Lower lobe of right lung (tissue), 2 donors: Measurements from ENCODE around the gene CDC25B. TPM values are rescaled to one million over a fixed set of nuclear protein-coding genes. Genes with fewer than 3 reads are reported as not detected.
A peak's percentile ranks its signal among the peaks of the same experiment; 100 is the strongest.

Experiments used
- ATAC-seq, 2 donors: fragments of 200-7000 bp; cut with Tn5 transposase; one replicate each; pipeline ENCODE4 v1.9.1; 2020 to 2022; ENCODE audit warnings: mild to moderate bottlenecking in 2 of 2, moderate library complexity in 2 of 2
- DNase-seq: peaks from one replicate; pipeline ENCODE4 v3.0.0-alpha.2; 2020
- H3K27ac ChIP-seq: fragments of 200-600 bp; one replicate; pipeline ENCODE4 v1.8.0; 2022
- H3K27me3 ChIP-seq: fragments of 200-600 bp; one replicate; pipeline ENCODE4 v1.8.0; 2022; ENCODE audit warnings: low read depth
- H3K36me3 ChIP-seq: fragments of 200-600 bp; one replicate; pipeline ENCODE4 v1.8.0; 2022; ENCODE audit warnings: mild to moderate bottlenecking
- H3K4me1 ChIP-seq: fragments of 200-600 bp; one replicate; pipeline ENCODE4 v1.8.0; 2022
- H3K4me3 ChIP-seq: fragments of 200-600 bp; one replicate; pipeline ENCODE4 v1.8.0; 2022; ENCODE audit warnings: mild to moderate bottlenecking
- H3K9me3 ChIP-seq: fragments of 200-600 bp; one replicate; pipeline ENCODE4 v1.8.0; 2022
- CTCF ChIP-seq: fragments of 200-600 bp; IDR thresholded peaks from one replicate; pipeline ENCODE4 v1.8.0; 2022; ENCODE audit warnings: antibody characterized with exemption, mild to moderate bottlenecking
- intact Hi-C: fragments of 100-400 bp; cut with DNase I; formaldehyde crosslinking; loops from one replicate; pipeline ENCODE4 v1.11.0; 2022
- total RNA-seq: library from RNA; stranded (reverse); fragmentation: NEBNext Ultra II Directional; extraction: Animal tissue kit (Norgen Biotek cat#: 25700); gene quantifications from one replicate; pipeline ENCODE4 v1.2.1, GENCODE V29; 2021
- donor health status: DM: no; HTN: yes; CAD: no; lungs with severe emphysema.

CDC25B gene
- total RNA-seq, 1 donor from 2014 or later = 97.7 TPM

- Histone ChIP-seq H3K27me3 (no peaks in the 10 kb centered on the region), H3K36me3 (peaks cover 82% of the 10 kb centered on the region), H3K4me1 (peaks cover 100% of the 10 kb centered on the region), H3K27ac (peak overlapping the region; percentile 83), H3K9me3 (no peaks in the 10 kb centered on the region), H3K4me3 (no peak overlapping the region)
- TF ChIP-seq CTCF = no peak
- no peak for ATAC-seq
- peak; percentile 6 for DNase-seq
- intact Hi-C loops = no loop called here
Observed at GRCh38 chr20:3801299-3801698, 5.2 kb downstream of the CDC25B start.

- DNase-seq (peak; percentile 66), ATAC-seq (peak; percentile 17 to 19)
- no peaks in the 10 kb centered on the region for H3K9me3 ChIP-seq
- H3K27me3 ChIP-seq = no peaks in the 10 kb centered on the region
- no peak for TF ChIP-seq CTCF
- peak overlapping the region; percentile 83 for H3K27ac ChIP-seq
- H3K36me3 ChIP-seq = peaks cover 82% of the 10 kb centered on the region
- peaks cover 100% of the 10 kb centered on the region for H3K4me1 ChIP-seq
- intact Hi-C loops = no loop called here
- H3K4me3 ChIP-seq = no peak overlapping the region
Observed at GRCh38 chr20:3801846-3802245, 5.7 kb downstream of the CDC25B start.

DNA sequence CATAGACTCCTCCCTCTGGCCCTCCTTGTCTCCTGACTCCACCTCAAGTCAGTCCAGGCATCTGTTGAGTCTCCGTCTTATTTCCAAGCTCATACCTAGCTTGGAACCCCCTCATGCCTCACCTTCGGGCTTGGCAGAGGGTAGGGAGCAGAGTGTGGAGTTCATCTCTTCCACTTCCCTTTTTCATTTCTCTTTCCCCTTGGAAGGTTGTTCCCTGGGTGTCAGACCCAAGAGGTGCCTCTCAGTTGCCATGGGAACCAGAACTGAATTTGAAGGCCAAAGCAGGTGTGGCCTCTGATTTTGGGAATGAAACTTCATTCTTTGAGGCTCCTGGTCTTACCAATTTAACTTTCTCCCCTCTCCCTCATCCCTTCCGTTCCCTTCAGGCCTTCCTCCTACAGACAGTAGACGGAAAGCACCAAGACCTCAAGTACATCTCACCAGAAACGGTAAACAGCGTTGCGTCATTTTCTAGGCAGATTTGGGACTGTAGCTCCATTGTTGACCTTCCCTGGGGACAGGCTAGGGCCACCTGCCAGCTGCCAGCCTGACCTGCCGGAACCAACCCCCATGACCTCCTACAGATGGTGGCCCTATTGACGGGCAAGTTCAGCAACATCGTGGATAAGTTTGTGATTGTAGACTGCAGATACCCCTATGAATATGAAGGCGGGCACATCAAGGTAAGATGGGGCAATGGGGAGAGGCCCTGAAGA is 6.6 kb downstream of the CDC25B start:
- Histone ChIP-seq H3K9me3 (no peaks in the 10 kb centered on the region), H3K4me3 (no peak overlapping the region), H3K27ac (peak overlapping the region; percentile 83), H3K27me3 (no peaks in the 10 kb centered on the region), H3K36me3 (peaks cover 79% of the 10 kb centered on the region), H3K4me1 (peaks cover 100% of the 10 kb centered on the region)
- intact Hi-C loops = no loop called here
- no peak for TF ChIP-seq CTCF
- DNase-seq = peak; percentile 57
- ATAC-seq = peak; percentile 4 to 34

DNA sequence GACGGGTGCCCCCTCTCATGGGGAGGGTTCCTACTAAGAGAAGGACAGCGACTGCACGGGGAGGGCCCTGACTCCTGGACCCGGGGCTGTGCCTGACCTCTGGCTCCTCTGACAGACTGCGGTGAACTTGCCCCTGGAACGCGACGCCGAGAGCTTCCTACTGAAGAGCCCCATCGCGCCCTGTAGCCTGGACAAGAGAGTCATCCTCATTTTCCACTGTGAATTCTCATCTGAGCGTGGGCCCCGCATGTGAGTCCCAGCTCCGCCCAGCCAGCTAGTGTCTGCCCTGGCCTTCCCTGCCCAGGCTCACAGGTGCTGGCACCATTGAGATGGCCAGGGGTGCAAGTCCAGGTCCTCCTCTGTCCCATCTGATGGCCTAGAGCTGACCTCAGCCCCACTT is 7.2 kb downstream of the CDC25B start:
- peak overlapping the region; percentile 83 for H3K27ac ChIP-seq
- no peaks in the 10 kb centered on the region for H3K9me3 ChIP-seq
- H3K4me3 ChIP-seq = no peak overlapping the region
- peaks cover 100% of the 10 kb centered on the region for H3K4me1 ChIP-seq
- H3K27me3 ChIP-seq = no peaks in the 10 kb centered on the region
- TF ChIP-seq CTCF = no peak
- peaks cover 73% of the 10 kb centered on the region for H3K36me3 ChIP-seq
- intact Hi-C loops = no loop called here
- ATAC-seq (no peak), DNase-seq (peak; percentile 43)

DNA sequence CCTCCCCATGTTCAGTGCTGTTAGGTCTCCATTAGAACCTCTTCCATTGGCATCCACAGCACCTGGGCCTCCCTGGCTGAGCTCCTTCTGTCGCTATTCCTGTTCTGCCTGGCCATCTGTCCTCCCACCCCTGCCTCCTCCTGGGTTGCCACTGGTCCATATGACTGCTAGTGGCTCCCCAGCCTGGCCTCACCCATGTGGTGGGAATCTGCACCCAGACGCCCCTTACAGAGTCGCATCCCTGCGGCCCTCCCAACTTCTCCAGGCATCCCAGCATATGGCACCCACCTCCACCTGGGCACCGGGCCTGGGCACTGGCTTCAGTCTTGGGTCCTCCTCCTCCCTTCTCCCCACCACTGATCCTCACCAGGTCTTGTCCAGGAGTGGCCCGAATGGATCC is 7.7 kb downstream of the CDC25B start:
- intact Hi-C loops = no loop called here
- peak; percentile 41 for DNase-seq
- H3K9me3 ChIP-seq = no peaks in the 10 kb centered on the region
- no peak for ATAC-seq
- H3K4me3 ChIP-seq = no peak overlapping the region
- peaks cover 67% of the 10 kb centered on the region for H3K36me3 ChIP-seq
- no peak for TF ChIP-seq CTCF
- peak overlapping the region; percentile 83 for H3K27ac ChIP-seq
- H3K27me3 ChIP-seq = no peaks in the 10 kb centered on the region
- peaks cover 100% of the 10 kb centered on the region for H3K4me1 ChIP-seq
